Panc1 (cell line): ENCODE results near the gene TMEM97.

Experiments
- CTCF ChIP-seq: fragments of 450-650 bp; IDR thresholded peaks from 2 replicates; pipeline ENCODE4 v1.5.1; 2017; ENCODE audit warnings: mild to moderate bottlenecking
- POLR2AphosphoS5 ChIP-seq: IDR thresholded peaks from 2 replicates; pipeline ENCODE4 v1.6.1; 2012; ENCODE audit warnings: mild to moderate bottlenecking, low read depth, low read length, moderate library complexity
- SIN3A ChIP-seq: IDR thresholded peaks from 2 replicates; pipeline ENCODE4 v1.6.1; 2012; ENCODE audit warnings: low read depth, mild to moderate bottlenecking, low read length, moderate library complexity, borderline replicate concordance; ENCODE audit not compliant: insufficient read depth

GRCh38 chr17:28368306-28368831, 49.4 kb downstream of the TMEM97 start:
- no peak for TF ChIP-seq CTCF
- TF ChIP-seq SIN3A, result no peak
- no peak for TF ChIP-seq POLR2AphosphoS5
